ENCODE measurements around the gene SMIM3. TPM values are rescaled to one million over a fixed set of nuclear protein-coding genes. Genes with fewer than 3 reads are reported as not detected.
"Not testable (repeated sequence)": the region's sequence is repeated elsewhere in the genome, so short reads cannot be mapped to it uniquely, and the experiment has no call there.

SMIM3 gene, protein sequence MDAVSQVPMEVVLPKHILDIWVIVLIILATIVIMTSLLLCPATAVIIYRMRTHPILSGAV
- 10 to 100 TPM; 32.9 to 37.4 TPM for total RNA-seq

DNA sequence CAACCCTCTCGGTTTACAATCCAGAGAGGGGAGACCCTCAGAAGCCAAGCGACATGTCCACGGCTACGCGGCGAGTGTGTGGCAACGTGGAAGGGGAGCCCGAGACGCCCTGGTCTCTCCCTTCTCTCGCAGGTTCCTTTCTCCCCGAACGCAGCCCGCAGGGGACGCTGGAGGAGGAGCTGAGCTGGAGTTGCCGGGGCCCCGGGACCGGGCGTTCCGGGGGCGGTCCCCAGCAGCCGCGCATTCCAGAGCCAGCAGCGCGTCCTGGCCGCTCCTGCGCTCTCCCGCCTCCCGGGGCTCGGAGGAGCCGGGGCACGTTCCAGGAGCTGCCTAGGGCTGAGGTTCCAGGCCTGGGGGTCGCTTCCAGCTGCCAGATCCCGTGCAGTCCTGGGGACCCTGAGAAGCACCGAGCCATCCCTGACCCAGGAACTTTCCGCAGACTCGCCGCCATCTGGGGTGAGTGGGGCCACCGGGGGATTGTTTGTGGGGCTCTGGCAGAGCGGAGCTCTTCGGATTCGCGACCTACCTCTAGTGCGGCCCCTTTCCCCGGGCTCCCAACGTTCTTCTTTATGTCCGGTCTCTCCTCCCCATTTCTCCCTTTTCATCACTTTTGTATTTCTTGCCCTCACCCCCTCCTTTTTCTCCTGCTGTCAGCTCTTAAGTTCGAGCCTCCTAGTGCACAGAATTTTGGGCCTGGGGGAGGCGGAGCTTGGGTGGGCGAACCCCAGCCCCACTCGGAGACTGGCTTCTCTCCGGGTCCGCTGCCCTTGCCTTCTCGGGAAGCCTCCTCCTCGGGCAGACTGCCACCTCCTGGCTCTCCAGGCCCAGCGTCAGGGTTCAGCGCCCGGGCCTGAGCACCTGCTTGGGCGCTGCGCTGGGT, at the start of gene SMIM3:
SMIM3 (plus strand) TSS at position 241 of the 880 bp plus-strand sequence. CDS start 16,684 bp downstream, outside the sequence.
- CTCF ChIA-PET: interaction anchor here (0.7 to 5.8 kb wide), 28 partner anchors 8 to 218 kb away, joined by 3 to 63 read pairs (median 6); partner anchors contain the start of genes DCTN4, IRGM and RBM22
- peak within 1 kb of the TSS; percentile 99 for H3K4me3 Mint-ChIP-seq
- H3K27ac Mint-ChIP-seq: peak within 1 kb of the TSS; percentile 93
- H3K4me1 Mint-ChIP-seq (ENCODE audit: low read depth): peaks cover 48% of the 10 kb centered on the region
- intact Hi-C loops (cut with micrococcal nuclease): loop anchor here (1.0 kb wide), 6 partner anchors 20 to 328 kb away; no protein-coding TSS in a partner anchor
- no peaks in the 10 kb centered on the region for H3K27me3 Mint-ChIP-seq (ENCODE audit: low read depth)
- no peaks in the 10 kb centered on the region for H3K9me3 Mint-ChIP-seq
- peaks cover 22% of the 10 kb centered on the region for H3K36me3 Mint-ChIP-seq (ENCODE audit: low read depth)
- peak; percentile 86 for DNase-seq

DNA sequence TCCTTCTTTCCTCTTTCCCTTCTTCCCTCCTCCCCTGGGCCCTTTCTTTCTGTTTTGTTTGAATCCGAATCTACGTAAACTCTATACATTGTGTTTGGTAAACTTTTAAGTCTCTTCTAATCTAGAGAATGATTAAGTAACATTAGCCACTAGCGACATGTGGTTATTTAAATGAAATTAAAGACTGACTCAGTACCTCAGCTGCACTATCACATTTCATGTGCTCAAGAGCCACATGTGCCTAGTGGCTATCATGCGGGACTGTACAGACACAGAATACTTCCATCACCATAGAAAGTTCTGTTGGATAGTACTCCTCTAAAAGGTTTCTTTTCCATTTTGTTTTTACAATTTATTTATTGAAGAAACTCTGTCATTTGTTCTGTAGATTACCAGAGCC, 48.7 kb upstream of the SMIM3 start:
- DNase-seq: no peak
- Mint-ChIP-seq H3K36me3 (ENCODE audit: low read depth) (peaks cover 39% of the 10 kb centered on the region), H3K27me3 (ENCODE audit: low read depth) (no peaks in the 10 kb centered on the region), H3K4me1 (ENCODE audit: low read depth) (peaks cover 10% of the 10 kb centered on the region), H3K27ac (no peak overlapping the region), H3K4me3 (no peak overlapping the region), H3K9me3 (no peaks in the 10 kb centered on the region)
- intact Hi-C loops (cut with micrococcal nuclease): no loop called here
- CTCF ChIA-PET: no interaction called here

DNA sequence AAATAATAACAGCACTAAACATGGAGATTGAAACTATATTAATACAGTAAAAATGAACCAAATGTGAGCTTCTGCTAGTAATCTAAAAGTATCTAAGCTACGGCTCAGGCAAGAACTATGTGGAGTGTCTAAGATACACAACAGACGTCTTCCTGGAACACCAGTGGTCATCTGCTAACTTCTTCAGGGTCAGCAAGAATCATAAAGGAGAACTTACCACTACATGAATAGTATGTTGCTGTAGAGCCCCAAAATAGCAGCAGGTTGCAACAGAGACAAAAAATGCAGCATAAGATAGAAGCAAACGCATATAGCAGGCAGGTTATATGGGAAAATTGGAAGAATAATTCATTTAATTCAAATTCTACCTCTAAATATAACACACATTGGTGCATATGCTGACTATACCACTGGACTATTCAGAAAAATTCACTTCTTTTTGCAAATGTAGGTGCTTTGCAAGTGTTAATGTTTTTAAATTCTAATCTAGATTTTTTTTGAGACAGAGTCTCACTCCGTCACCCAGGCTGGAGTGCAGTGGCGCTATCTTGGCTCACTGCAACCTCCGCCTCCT, 46.8 kb upstream of the SMIM3 start:
- H3K9me3 Mint-ChIP-seq: peaks cover 2% of the 10 kb centered on the region
- intact Hi-C loops (cut with micrococcal nuclease): no loop called here
- H3K27me3 Mint-ChIP-seq (ENCODE audit: low read depth): no peaks in the 10 kb centered on the region
- H3K4me3 Mint-ChIP-seq: no peak overlapping the region
- no peak for DNase-seq
- H3K27ac Mint-ChIP-seq: no peak overlapping the region
- peaks cover 23% of the 10 kb centered on the region for H3K4me1 Mint-ChIP-seq (ENCODE audit: low read depth)
- CTCF ChIA-PET: interaction anchor here (0.7 to 1.2 kb wide), 2 partner anchors 23 to 120 kb away, joined by 3 to 5 read pairs; no protein-coding TSS in a partner anchor
- peaks cover 54% of the 10 kb centered on the region for H3K36me3 Mint-ChIP-seq (ENCODE audit: low read depth)

DNA sequence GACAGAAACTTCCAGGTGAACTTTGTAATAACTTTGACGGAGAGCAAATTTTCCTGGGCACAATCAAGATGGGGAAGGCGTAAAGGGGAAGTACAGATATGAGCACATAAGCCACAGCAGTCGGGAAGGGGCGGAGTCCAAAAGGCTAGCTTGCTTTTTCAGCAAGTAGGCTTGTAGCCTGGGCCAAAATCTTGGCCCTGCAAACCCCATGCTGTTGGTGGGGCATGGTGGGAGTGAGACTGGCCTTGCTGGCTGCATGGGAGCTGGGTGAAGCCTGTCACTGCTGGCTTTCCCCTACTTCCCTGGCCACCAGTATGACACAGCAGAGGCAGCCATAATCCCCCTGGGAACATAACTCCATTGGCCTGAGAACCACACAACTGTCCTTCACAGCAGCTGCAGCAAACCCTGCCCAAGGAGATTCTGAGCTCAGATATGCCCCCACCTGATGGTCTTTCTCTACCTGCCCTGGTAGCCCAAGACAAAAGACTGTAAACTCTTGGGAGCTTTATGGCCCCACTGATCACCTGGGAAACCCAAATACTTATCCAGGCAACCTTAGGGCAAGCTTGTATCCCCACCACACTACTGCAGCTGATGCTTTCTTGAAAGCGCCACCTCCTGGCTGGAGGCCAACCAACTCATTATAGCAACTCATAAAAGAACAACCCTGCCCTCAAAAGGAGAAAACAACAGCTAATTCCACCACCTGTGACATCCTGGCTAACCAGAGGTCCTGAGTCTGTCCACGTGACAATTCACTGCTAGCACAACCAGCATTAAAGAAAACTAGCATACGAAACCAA, 43.8 kb upstream of the SMIM3 start:
- intact Hi-C loops (cut with micrococcal nuclease): loop anchor here (2.0 kb wide), 1 partner anchor 62 kb away; no protein-coding TSS in a partner anchor
- peak overlapping the region; percentile 10 for H3K27ac Mint-ChIP-seq
- H3K36me3 Mint-ChIP-seq (ENCODE audit: low read depth): peaks cover 59% of the 10 kb centered on the region
- peak; percentile 53 for DNase-seq
- CTCF ChIA-PET: interaction anchor here (0.7 to 2.0 kb wide), 4 partner anchors 13 to 52 kb away, joined by 3 to 9 read pairs (median 5); no protein-coding TSS in a partner anchor
- H3K4me3 Mint-ChIP-seq: no peak overlapping the region
- peaks cover 54% of the 10 kb centered on the region for H3K4me1 Mint-ChIP-seq (ENCODE audit: low read depth)
- H3K9me3 Mint-ChIP-seq: peaks cover 4% of the 10 kb centered on the region
- H3K27me3 Mint-ChIP-seq (ENCODE audit: low read depth): no peaks in the 10 kb centered on the region

DNA sequence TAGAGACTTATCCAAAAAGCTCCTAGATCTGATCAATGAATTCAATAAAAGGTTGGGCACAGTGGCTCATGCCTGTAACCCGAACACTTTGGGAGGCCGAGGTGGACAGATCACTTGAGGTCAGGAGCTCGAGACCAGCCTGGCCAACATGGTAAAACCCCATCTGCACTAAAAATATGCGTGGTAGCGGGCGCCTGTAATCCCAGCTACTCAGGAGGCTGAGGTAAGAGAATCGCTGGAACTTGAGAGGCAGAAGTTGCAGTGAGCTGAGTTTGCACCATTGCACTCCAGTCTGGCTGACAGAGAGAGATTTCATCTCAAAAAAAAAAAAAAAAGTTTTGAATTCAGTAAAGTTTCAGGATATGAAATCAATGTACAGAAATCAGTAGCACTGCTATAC, 39.7 kb upstream of the SMIM3 start:
- intact Hi-C loops (cut with micrococcal nuclease): no loop called here
- DNase-seq: no peak
- H3K9me3 Mint-ChIP-seq: peaks cover 4% of the 10 kb centered on the region
- no peak overlapping the region for H3K4me3 Mint-ChIP-seq
- peaks cover 62% of the 10 kb centered on the region for H3K36me3 Mint-ChIP-seq (ENCODE audit: low read depth)
- H3K27me3 Mint-ChIP-seq (ENCODE audit: low read depth): no peaks in the 10 kb centered on the region
- H3K4me1 Mint-ChIP-seq (ENCODE audit: low read depth): peaks cover 91% of the 10 kb centered on the region
- CTCF ChIA-PET: interaction anchor here (0.7 to 0.9 kb wide), 2 partner anchors 23 to 63 kb away, joined by 3 read pairs; no protein-coding TSS in a partner anchor
- no peak overlapping the region for H3K27ac Mint-ChIP-seq

DNA sequence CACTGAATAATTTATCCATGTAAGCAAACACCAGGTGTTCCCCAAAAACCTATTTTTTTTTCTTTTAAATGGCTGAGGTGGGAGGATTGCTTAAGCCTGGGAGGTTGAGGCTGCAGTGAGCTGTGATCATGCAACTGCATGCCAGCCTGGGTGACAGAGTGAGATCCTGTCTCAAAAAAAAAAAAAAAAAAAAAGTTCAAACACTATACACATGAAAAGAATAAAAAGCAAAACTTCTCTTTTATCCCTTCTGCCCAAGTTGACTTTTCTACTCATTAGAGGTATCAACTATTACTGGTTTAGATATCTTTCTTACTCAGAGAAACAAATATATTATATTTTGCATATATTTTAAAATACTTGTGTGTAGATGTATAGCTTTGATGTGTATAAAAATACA, 37.6 kb upstream of the SMIM3 start:
- H3K9me3 Mint-ChIP-seq: peaks cover 9% of the 10 kb centered on the region
- H3K36me3 Mint-ChIP-seq (ENCODE audit: low read depth): peaks cover 58% of the 10 kb centered on the region
- no peaks in the 10 kb centered on the region for H3K27me3 Mint-ChIP-seq (ENCODE audit: low read depth)
- peak; percentile 30 for DNase-seq
- H3K4me1 Mint-ChIP-seq (ENCODE audit: low read depth): peaks cover 87% of the 10 kb centered on the region
- intact Hi-C loops (cut with micrococcal nuclease): no loop called here
- no peak overlapping the region for H3K4me3 Mint-ChIP-seq
- CTCF ChIA-PET: interaction anchor here (0.6 to 1.9 kb wide), 7 partner anchors 38 to 665 kb away, joined by 3 to 10 read pairs (median 4); partner anchors contain the start of genes IRGM, RBM22 and SMIM3
- H3K27ac Mint-ChIP-seq: peak overlapping the region; percentile 86

DNA sequence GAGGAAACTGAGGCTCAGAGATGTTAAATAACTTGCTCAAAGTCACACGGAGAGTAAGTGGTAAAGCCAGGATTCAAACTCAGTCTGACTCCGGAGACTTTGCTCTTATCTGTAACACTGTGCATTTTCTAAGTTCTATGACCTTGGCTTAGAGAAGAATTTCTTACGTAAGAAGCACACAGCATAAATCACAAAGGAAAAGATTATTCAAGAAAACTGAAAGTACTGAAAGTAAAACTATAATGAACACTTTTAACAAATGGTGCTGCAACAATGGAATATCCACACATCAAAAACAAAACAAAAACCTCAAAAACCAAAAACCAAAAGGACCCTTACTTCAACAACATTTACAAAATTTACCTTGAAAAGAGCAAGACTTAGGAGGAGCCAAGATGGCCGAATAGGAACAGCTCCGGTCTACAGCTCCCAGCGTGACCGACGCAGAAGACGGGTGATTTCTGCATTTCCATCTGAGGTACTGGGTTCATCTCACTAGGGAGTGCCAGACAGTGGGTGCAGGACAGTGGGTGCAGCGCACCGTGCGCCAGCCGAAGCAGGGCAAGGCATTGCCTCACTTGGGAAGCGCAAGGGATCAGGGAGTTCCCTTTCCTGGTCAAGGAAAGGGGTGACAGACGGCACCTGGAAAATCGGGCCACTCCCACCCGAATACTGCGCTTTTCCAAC, 36.0 kb upstream of the SMIM3 start:
- not testable (repeated sequence) for H3K27me3 Mint-ChIP-seq (ENCODE audit: low read depth); DNase-seq; H3K9me3 Mint-ChIP-seq
- intact Hi-C loops (cut with micrococcal nuclease): loop anchor here (1.0 kb wide), 4 partner anchors 16 to 48 kb away; partner anchors contain the start of gene RBM22
- H3K4me3 Mint-ChIP-seq: peak overlapping the region; percentile 52
- H3K27ac Mint-ChIP-seq: peak overlapping the region; percentile 86
- CTCF ChIA-PET: interaction anchor here (1.2 to 2.0 kb wide), 4 partner anchors 36 to 70 kb away, joined by 3 to 10 read pairs (median 5); partner anchors contain the start of genes RBM22 and SMIM3
- H3K4me1 Mint-ChIP-seq (ENCODE audit: low read depth): peaks cover 77% of the 10 kb centered on the region
- H3K36me3 Mint-ChIP-seq (ENCODE audit: low read depth): peaks cover 43% of the 10 kb centered on the region

DNA sequence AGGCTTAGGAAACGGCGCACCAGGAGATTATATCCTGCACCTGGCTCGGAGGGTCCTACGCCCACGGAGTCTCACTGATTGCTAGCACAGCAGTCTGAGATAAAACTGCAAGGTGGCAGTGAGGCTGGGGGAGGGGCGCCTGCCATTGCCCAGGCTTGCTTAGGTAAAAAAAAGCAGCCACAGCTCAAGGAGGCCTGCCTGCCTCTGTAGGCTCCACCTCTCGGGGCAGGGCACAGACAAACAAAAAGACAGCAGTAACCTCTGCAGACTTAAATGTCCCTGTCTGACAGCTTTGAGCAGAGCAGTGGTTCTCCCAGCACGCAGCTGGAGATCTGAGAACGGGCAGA, 35.4 kb upstream of the SMIM3 start:
- CTCF ChIA-PET: interaction anchor here (2.0 kb wide), 1 partner anchor 41 kb away, joined by 4 read pairs; no protein-coding TSS in a partner anchor
- H3K36me3 Mint-ChIP-seq (ENCODE audit: low read depth): peaks cover 40% of the 10 kb centered on the region
- H3K9me3 Mint-ChIP-seq; H3K4me3 Mint-ChIP-seq; intact Hi-C loops (cut with micrococcal nuclease); H3K27me3 Mint-ChIP-seq (ENCODE audit: low read depth): not testable (repeated sequence)
- H3K27ac Mint-ChIP-seq: peak overlapping the region; percentile 86
- DNase-seq: peak; percentile 35
- peaks cover 72% of the 10 kb centered on the region for H3K4me1 Mint-ChIP-seq (ENCODE audit: low read depth)

DNA sequence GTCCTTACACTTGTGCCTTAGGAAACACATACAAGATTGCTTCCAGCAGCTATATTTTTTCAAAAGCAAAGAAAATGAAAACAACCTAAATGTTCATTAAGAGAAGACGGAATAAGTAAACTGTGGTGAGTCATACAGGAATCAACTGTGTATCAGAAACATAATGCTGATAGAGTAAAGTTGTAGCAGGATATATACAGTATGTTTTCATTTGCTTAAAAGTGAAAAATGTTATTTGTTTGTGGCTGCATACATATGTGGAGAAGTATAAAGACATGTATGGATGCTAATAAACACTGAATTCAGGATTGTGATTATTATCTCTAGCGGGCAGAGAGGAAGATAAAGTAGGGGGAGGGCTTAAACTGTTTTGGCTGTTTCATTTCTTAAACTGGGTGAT, 28.1 kb upstream of the SMIM3 start:
- Mint-ChIP-seq H3K36me3 (ENCODE audit: low read depth) (peaks cover 44% of the 10 kb centered on the region), H3K9me3 (peaks cover under 1% of the 10 kb centered on the region), H3K4me1 (ENCODE audit: low read depth) (peaks cover 53% of the 10 kb centered on the region), H3K4me3 (no peak overlapping the region), H3K27ac (no peak overlapping the region), H3K27me3 (ENCODE audit: low read depth) (no peaks in the 10 kb centered on the region)
- CTCF ChIA-PET: interaction anchor here (0.8 to 2.1 kb wide), 3 partner anchors 29 to 190 kb away, joined by 3 to 7 read pairs (median 4); partner anchors contain the start of gene RBM22
- intact Hi-C loops (cut with micrococcal nuclease): no loop called here
- DNase-seq: no peak

DNA sequence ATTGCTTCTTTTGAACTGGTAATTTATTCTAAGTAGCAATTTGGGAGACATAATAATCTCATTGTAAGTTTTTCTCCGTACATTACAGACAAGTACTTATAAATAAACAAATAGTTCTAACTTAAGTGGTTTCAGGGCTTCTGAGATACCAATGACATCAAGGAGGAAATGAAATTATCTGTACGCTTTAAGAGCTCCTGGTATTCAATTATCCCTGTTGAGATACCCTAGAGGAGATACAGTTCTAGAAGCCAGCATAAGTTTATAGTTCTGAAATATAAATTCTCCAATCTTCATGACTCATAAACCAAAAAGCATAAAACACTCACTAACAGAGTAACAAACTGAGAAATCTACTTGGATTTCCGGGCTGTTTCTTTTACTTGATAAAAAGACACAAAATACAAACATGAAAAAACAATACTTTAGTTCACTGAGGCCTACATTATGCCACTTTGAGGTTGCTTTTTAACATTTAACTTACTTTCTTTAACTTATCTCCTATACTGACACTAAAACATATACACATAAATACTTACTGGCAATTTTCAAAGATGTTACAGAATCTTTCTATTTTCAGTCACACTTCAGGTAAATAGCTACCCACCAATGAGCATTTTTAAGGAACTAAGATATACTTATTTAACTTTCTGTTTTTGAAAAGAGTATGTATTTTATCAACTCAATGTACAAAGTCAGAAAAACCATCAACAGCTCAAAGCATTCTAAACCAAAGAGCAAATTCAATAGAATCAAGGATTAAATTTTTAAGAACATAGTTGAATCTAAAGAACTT, 27.3 kb upstream of the SMIM3 start:
- intact Hi-C loops (cut with micrococcal nuclease): no loop called here
- H3K4me1 Mint-ChIP-seq (ENCODE audit: low read depth): peaks cover 55% of the 10 kb centered on the region
- H3K36me3 Mint-ChIP-seq (ENCODE audit: low read depth): peaks cover 50% of the 10 kb centered on the region

More for the DNA sequence above, 27.3 kb upstream of the SMIM3 start:
- H3K4me3 Mint-ChIP-seq: no peak overlapping the region
- no peaks in the 10 kb centered on the region for H3K27me3 Mint-ChIP-seq (ENCODE audit: low read depth)
- DNase-seq: no peak
- no peaks in the 10 kb centered on the region for H3K9me3 Mint-ChIP-seq
- H3K27ac Mint-ChIP-seq: peak overlapping the region; percentile 35
- CTCF ChIA-PET: interaction anchor here (2.1 kb wide), 1 partner anchor 50 kb away, joined by 7 read pairs; the partner anchor contains the start of gene RBM22

Data from activated naive CD4-positive, alpha-beta T cell treated with anti-CD3 and anti-CD28 coated beads for 36 hours (primary cell).